ENCODE results near the gene THPO. TPM values are rescaled to one million over a fixed set of nuclear protein-coding genes. Genes with fewer than 3 reads are reported as not detected.

Gene THPO
- not detected in 2 replicates for total RNA-seq

GRCh38 chr3:184377882-184378445 is at the start of gene THPO:
Gene THPO, minus strand, starts transcription at chr3:184378207. Its CDS starts 1,948 bp downstream, at chr3:184376259.

GRCh38 chr3:184379358-184380184 is 1.6 kb upstream of the THPO start, which contains the start of gene CHRD:
Gene CHRD, plus strand, starts transcription at chr3:184380054. Its CDS starts 265 bp downstream, at chr3:184380319.

GRCh38 chr3:184361532-184361931 is 16.5 kb downstream of the THPO start, which contains the start of the genes CLCN2 and POLR2H:
Gene CLCN2, minus strand, starts transcription at chr3:184361605. Its CDS starts 126 bp downstream, at chr3:184361479.
Gene POLR2H, plus strand, starts transcription at chr3:184361710. Its CDS starts 1,783 bp downstream, at chr3:184363493.

GRCh38 chr3:184337399-184337714 is 40.6 kb downstream of the THPO start, which contains the start of gene FAM131A:
Gene FAM131A, plus strand, starts transcription at chr3:184337600. Its CDS starts 31 bp downstream, at chr3:184337631.

Other genes with a start within 250 kb of the THPO start
- gene EIF2B5, start 242.8 kb downstream of the THPO start, total RNA-seq: 26.1 and 38.0 TPM in 2 replicates
- 24.0 and 24.9 TPM in 2 replicates for gene DVL3, start 222.8 kb downstream of the THPO start, total RNA-seq
- 241 and 285 TPM in 2 replicates for gene AP2M1, start 203.4 kb downstream of the THPO start, total RNA-seq
- 29.8 and 41.6 TPM in 2 replicates for gene ABCF3, start 192.0 kb downstream of the THPO start, total RNA-seq
- gene VWA5B2, start 148.6 kb downstream of the THPO start, total RNA-seq: not detected in 2 replicates
- 78.9 and 108 TPM in 2 replicates for gene ALG3, start 129.2 kb downstream of the THPO start, total RNA-seq
- gene EEF1AKMT4, start 128.5 kb downstream of the THPO start, total RNA-seq: 12.5 and 18.3 TPM in 2 replicates
- 1.2 and 1.4 TPM in 2 replicates for gene CAMK2N2, start 116.7 kb downstream of the THPO start, total RNA-seq
- gene ECE2, start 102.2 kb downstream of the THPO start, total RNA-seq: not detected in 2 replicates
- gene PSMD2, start 79.0 kb downstream of the THPO start, total RNA-seq: 672 and 923 TPM in 2 replicates
- 319 and 487 TPM in 2 replicates for gene EIF4G1, start 63.6 kb downstream of the THPO start, total RNA-seq
- 23.0 and 30.1 TPM in 2 replicates for gene FAM131A, start 40.6 kb downstream of the THPO start, total RNA-seq
- gene CLCN2, start 16.6 kb downstream of the THPO start, total RNA-seq: 3.1 and 3.6 TPM in 2 replicates
- 83.7 and 161 TPM in 2 replicates for gene POLR2H, start 16.5 kb downstream of the THPO start, total RNA-seq
- not detected in 2 replicates for gene CHRD, start 1.8 kb upstream of the THPO start, total RNA-seq
- gene EPHB3, start 183.6 kb upstream of the THPO start, total RNA-seq: 4.2 and 6.7 TPM in 2 replicates

Measured in hair follicular keratinocyte (primary cell).